Vagina (tissue), 2 donors: ENCODE measurements around the gene TMEM259.

Experiments used
- POLR2AphosphoS5 ChIP-seq, 2 donors: sonication (generic); formaldehyde crosslinking; IDR thresholded peaks; one replicate each; pipeline ENCODE4 v1.9.0; 2017; ENCODE audit warnings: antibody characterized with exemption in 2 of 2, mild to moderate bottlenecking in 2 of 2, low read depth in 1 of 2; ENCODE audit not compliant: insufficient read depth in 1 of 2
- TF ChIP-seq, protein P1 (sequence below), 3 experiments: fragments of 450-650 bp in 2 of 3; fragments of 200-600 bp in 1 of 3; sonication (generic) in 1 of 3; IDR thresholded peaks; one replicate each; pipeline ENCODE4 v1.5.1; 2017 to 2019; ENCODE audit warnings: antibody characterized with exemption in 3 of 3, mild to moderate bottlenecking in 2 of 3, moderate library complexity in 2 of 3

DNA sequence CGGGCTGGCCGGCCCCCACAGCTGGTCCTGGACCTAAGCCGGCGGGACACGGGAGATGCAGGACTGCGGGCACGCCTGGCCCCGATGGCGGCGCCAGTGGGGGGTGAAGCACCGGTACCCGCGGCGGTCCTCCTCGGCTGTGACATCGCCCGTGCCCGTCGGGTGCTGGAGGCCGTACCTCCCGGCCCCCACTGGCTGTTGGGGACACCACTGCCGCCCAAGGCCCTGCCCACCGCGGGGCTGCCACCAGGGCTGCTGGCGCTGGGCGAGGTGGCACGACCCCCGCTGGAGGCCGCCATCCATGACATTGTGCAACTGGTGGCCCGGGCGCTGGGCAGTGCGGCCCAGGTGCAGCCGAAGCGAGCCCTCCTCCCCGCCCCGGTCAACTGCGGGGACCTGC, 17.6 kb downstream of the TMEM259 start:
- TF ChIP-seq, protein P1, sequence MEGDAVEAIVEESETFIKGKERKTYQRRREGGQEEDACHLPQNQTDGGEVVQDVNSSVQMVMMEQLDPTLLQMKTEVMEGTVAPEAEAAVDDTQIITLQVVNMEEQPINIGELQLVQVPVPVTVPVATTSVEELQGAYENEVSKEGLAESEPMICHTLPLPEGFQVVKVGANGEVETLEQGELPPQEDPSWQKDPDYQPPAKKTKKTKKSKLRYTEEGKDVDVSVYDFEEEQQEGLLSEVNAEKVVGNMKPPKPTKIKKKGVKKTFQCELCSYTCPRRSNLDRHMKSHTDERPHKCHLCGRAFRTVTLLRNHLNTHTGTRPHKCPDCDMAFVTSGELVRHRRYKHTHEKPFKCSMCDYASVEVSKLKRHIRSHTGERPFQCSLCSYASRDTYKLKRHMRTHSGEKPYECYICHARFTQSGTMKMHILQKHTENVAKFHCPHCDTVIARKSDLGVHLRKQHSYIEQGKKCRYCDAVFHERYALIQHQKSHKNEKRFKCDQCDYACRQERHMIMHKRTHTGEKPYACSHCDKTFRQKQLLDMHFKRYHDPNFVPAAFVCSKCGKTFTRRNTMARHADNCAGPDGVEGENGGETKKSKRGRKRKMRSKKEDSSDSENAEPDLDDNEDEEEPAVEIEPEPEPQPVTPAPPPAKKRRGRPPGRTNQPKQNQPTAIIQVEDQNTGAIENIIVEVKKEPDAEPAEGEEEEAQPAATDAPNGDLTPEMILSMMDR (IDR thresholded peaks at IDR 0.05) = no peak
- TF ChIP-seq POLR2AphosphoS5 (IDR thresholded peaks at IDR 0.05; ENCODE audit: insufficient read depth in 1 of 2, low read depth in 1 of 2) = no peak
